GM23338 (cell line): Measurements from ENCODE around the gene TRAF3.

ENCODE experiments used
- CREB1 ChIP-seq: fragments of 250-450 bp; sonication (Bioruptor Pico); IDR thresholded peaks from 2 replicates; pipeline ENCODE4 v1.5.0; 2020; ENCODE audit warnings: low read depth, mild to moderate bottlenecking, moderate library complexity
- EZH2phosphoT487 ChIP-seq: fragments of 200-600 bp; sonication (generic); IDR thresholded peaks from one replicate; pipeline ENCODE4 v1.8.1; 2018; ENCODE audit warnings: antibody characterized with exemption; ENCODE audit not compliant: unreplicated experiment
- POLR2AphosphoS5 ChIP-seq: IDR thresholded peaks from 2 replicates; pipeline ENCODE4 v1.6.1; 2016; ENCODE audit warnings: antibody characterized with exemption, low read depth
- TF ChIP-seq, protein P1 (sequence below), 2 experiments: fragments of 200-600 bp in 1 of 2; sonication (generic) in 1 of 2; conservative IDR thresholded peaks; 2 replicates each; pipeline versions ENCODE4 v1.5.1 to v1.6.1; 2016 to 2017; ENCODE audit warnings: antibody characterized with exemption in 2 of 2, low read depth in 2 of 2, mild to moderate bottlenecking in 2 of 2, moderate library complexity in 1 of 2
- TF ChIP-seq, protein P2 (sequence below): IDR thresholded peaks from 2 replicates; pipeline ENCODE4 v1.6.1; 2016; ENCODE audit warnings: antibody characterized with exemption

DNA sequence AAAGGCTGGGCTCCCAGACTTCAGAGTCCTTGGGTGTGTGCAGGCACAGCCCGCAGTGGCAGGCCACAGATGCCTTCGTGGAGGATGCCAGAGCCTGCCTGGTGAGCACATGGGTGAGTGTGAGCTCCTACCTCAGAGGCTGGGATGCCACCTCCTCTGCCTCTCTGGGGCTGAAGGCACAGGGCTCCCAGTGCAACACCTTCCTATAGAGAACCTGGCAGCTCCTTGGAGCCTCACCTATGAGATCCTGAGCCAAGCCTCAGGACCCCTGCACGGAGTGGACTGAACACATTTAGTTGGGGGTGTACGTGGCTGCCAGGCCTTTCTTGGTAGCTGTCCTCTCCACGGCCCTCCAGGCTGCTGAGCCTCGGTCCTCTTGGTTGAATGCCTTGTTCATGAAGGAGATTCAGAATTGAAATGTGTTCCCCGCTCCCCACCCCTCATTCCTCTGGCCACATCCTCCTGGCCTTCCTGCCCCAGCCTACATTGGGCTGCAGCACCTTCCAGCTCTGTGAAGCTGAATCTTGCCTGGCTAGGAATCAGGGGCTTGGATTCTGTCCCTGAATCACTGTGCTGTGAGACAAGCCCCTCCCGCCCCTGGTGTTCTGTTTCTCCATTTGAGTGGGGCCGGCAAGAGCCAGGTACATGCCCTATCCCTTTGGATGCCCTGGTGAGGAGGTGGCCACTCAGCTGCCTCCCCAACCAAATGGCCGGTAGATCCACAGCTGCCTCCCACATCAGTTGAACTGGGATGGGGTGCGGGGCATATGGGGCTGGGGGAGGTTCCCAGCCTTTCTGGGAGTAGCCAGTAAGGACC is 38.7 kb upstream of the TRAF3 start:
- TF ChIP-seq, protein P1, sequence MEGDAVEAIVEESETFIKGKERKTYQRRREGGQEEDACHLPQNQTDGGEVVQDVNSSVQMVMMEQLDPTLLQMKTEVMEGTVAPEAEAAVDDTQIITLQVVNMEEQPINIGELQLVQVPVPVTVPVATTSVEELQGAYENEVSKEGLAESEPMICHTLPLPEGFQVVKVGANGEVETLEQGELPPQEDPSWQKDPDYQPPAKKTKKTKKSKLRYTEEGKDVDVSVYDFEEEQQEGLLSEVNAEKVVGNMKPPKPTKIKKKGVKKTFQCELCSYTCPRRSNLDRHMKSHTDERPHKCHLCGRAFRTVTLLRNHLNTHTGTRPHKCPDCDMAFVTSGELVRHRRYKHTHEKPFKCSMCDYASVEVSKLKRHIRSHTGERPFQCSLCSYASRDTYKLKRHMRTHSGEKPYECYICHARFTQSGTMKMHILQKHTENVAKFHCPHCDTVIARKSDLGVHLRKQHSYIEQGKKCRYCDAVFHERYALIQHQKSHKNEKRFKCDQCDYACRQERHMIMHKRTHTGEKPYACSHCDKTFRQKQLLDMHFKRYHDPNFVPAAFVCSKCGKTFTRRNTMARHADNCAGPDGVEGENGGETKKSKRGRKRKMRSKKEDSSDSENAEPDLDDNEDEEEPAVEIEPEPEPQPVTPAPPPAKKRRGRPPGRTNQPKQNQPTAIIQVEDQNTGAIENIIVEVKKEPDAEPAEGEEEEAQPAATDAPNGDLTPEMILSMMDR (conservative IDR thresholded peaks at IDR 0.05; ENCODE audit: low read depth in 2 of 2): no peak
- TF ChIP-seq, protein P2, sequence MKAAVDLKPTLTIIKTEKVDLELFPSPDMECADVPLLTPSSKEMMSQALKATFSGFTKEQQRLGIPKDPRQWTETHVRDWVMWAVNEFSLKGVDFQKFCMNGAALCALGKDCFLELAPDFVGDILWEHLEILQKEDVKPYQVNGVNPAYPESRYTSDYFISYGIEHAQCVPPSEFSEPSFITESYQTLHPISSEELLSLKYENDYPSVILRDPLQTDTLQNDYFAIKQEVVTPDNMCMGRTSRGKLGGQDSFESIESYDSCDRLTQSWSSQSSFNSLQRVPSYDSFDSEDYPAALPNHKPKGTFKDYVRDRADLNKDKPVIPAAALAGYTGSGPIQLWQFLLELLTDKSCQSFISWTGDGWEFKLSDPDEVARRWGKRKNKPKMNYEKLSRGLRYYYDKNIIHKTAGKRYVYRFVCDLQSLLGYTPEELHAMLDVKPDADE: no peak
- TF ChIP-seq POLR2AphosphoS5 (no peak), EZH2phosphoT487 (no peak), CREB1 (CRISPR knock-in tag) (no peak)
